NCI-H187 treated with DMSO at 0.1 percent for 48 hours (cell line): ENCODE results near the gene CALY.

Source experiments
- DNase-seq: peaks from one replicate; lab custom pipeline; 2025; lab: John Stamatoyannopoulos, UW

CALY gene

DNA sequence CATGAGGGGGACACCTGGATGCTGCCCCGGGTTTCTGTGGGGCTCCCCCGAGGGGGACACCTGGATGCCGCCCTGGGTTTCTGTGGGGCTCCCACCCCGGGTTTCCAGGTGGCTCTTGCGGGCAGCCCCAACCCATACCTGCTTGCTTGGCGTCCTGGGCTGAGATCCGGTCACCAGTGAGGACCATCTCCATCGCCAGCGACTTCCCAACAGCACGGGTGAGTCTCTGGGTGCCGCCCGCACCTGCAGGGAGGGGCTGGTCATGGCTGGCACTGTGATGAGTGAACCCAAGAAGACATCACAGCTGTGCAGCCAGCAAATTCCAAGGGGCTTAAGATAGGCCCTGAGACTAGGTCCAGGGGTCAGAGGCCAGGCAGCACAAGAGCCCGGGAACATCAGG, 30.1 kb upstream of the CALY start:
- DNase-seq = no peak

- DNase-seq = no peak
These were observed 29.4 kb upstream of the CALY start for GRCh38 chr10:133366130-133366478.

DNA sequence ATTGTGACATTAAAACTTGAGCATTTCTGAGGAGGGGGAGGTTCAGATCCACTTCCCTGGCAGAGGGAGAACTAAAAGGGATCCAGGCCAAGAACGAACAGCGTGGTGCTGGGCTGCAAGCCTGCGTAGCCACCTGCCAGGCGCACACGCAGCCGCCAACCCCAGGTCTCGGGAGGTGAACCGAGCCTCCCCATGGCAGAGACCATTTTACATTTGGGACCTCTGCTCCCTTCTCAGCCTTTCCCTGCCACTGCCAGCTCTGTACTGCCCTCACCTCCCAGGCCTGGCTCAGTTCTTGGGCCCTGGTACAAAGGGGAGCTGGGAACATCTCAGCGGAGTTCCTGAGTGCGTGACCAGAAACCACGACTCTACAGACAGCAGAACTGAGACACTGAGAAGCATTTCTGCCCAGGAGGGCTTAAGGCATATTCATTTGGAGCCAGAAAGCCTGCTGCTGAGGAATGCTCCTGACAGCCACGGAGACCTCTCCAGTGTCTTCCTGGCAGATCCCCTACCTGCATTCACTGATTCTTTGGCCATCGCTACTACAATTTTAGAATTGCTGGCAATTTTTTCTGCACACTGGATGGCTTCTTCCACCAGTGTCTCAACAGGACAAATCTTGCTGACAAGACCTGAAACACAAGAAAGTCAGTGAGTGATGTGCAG, 28.9 kb upstream of the CALY start:
- DNase-seq = no peak

DNA sequence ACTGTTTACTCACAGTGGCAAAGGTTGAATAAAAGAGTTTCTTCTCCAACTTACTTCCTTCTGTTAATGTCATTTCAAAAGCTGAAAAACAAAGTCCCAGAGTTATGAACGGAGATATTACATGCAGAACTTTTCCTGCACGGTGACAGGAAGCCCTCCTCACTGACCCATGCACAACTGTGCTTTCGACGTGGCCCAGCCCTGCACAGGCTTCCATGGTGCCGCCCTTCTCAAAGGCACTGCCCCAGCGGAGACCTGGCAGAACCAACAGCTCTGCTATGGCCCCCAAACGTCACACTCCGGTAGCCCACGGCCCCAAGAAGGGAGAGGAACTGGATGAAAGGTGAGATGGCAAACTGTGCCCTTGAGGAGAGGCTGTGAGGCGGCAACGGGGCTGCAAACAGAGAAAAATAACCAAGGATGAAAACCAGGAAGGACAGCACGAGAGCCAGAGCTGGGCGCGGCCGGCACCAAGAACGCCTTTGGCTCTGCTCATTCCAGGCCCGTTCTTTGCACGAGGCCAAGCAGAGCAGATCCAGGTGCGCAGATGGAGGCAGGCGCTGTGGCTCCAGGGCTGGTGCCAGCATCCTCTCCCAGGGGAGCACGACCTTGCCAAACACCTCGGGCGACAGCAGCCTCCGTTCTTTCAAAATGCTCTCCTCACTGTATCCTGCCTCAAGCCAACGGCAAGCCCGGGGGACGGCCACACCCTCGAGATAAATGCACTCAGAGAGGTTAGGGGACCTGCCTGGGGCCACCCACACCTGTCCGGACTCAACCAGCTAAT, 28.1 kb upstream of the CALY start:
- DNase-seq = no peak

GRCh38 chr10:133362846-133363245, 26.1 kb upstream of the CALY start:
- DNase-seq = no peak

GRCh38 chr10:133361773-133362441, 25.2 kb upstream of the CALY start:
- DNase-seq = no peak

DNA sequence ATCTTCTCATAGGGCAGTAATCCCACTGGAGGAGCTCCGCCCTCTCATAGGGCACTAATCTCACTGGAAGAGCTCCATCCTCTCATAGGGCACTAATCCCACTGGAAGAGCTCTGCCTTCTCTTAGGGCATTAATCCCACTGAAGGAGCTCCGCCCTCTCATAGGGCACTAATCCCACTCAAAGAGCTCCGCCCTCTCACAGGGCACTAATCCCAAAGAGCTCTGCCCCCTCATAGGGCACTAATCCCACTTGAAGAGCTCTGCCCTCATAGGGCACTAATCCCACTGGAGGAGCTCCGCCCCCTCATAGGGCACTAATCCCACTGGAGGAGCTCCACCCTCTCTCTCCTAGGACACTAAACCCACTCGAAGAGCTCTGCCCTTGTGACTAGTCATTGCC, 24.5 kb upstream of the CALY start:
- DNase-seq = no peak

DNA sequence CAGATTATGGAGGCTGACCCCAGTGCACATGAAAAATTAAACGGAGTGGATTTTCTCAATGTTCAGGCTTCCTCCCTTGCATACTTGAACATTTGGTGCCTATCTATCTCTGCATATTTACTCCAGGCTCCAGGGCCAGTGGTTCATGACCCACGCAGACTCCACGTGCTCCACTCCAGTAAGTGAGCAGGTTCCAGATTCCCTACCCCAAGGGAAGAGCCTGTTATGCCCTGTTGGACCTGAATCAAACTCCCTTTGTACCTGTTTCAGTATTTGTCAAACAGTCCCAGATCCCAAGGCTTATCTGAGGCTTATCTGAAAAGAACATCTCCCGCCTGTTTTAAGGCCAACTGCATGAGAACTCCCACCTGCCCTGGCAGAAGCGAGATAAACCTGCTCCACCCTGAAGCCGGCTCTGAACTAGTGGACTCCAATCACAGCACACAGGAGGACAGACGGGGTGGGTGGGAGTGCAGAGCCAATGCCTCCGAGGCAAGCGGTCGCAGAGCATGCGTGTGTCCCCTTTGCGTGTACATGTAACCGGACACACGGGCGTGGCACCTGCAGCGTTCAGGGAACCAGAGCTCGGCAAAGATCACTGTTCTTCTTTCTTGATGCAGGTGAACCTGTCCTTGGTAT, 23.4 kb upstream of the CALY start:
- no peak for DNase-seq

GRCh38 chr10:133359554-133359971, 22.9 kb upstream of the CALY start:
- no peak for DNase-seq

DNA sequence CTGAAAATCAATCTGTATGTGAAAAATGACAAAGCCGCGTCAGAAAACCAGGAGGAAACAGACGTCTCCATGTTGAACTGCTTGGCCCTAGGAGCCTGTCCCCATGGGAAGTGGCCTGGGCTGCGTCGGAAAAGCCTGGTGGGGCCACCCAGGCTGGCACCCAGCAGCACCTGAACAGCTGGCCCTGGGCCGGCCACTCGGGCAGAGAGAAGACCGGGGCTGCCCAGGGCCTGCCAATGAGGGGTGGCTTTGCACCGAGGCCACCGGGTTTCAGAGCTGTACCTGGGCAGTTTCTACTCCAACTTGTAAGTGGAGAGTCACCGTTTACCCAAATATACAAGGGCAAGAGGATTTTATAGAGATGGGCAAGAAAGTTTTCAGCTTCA, 22.2 kb upstream of the CALY start:
- no peak for DNase-seq

- no peak for DNase-seq
These were observed 21.6 kb upstream of the CALY start for GRCh38 chr10:133358162-133358924.

GRCh38 chr10:133357285-133358161, 20.8 kb upstream of the CALY start, which contains the start of gene FUOM:
TSS of gene FUOM (minus strand) at chr10:133358019. CDS start at chr10:133358007, 12 bp downstream.
- no peak for DNase-seq

- no peak for DNase-seq
These were observed 20.0 kb upstream of the CALY start for GRCh38 chr10:133356549-133357284.

- DNase-seq = no peak
These were observed 19.3 kb upstream of the CALY start for GRCh38 chr10:133355991-133356390.

DNA sequence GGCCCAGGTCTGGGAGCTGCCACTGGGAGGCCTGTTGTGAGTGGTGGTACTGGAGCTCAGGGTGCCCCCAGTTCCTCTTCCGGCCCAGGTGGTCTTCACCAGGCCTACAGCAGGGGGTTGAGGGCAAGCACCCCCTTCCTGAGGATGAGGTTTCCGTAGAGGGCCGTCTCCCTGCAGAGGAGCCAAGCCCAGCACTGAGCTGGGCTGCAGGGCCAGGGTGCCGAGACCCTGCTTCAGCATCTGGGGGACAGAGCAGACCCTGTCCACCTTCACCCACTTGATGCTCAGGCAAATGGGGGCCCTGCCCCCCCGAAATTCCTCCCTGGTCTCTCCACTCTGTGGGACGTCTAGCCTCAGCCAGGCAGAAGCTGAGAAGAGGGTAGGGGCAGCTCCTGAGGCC, 18.6 kb upstream of the CALY start:
- no peak for DNase-seq

DNA sequence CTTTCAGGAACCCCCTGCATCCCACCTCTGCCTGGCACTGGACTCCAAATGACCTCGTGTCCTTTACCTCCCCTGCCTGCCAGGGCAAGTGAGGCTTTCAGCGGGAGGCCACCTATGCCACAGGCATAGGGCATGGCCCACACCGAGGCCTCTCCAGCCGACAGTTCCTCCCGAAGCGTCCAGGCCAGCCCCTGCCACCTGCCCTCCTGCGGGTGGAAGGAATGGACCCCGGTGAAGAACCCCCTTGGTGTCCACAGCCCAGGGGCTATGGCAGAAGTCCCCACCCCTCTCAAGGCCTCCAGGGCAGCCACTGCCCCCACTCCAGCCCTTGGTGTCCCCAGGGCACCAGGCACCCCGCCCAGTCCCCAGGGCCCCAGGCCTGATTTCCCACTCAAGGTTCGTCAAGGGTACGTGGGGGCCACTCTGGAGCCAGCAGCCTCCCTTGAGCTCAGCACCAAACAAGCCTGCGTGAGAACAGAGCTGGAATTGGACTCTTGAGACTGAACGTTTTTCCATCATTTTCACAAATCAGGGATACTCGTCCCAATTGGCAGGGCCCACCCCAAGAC, 18.1 kb upstream of the CALY start:
- no peak for DNase-seq

GRCh38 chr10:133353988-133354605, 17.4 kb upstream of the CALY start:
- DNase-seq = no peak

DNA sequence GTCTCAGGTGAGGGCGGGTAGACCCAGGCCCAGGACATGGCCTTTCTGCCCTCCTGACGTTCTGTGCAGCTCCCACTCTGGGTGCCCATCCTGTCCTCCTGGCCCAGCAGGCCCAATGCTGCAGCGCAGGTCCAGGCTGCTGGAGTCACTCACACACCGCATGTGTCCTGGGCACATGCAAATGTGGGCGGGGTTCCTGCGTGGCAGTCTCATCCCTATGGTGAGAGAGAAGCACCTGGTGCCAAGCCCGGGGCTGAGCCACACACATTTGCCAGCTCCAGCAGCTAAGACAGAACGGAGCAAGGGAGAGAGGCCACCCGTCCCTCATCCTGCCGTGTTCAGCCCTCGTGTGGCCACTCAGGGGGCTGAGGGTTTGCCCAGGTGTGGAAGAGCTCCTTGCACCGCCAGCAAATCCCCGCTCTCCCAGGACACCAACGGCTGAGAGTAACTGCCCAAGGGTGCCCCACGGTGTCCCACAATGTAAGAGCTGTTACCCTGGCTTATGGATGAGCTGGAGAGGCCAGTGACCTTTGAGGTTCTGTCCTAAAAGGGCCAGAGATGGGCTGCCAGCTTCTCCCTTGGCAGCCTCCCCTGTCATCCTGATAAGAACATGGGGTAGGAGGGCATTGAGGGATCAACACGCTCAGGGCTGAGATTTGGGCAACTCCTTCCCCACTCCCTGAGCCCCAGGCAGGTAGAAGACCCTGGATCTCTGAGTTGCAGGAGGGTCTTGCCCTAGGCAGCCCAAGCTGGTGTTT, 16.7 kb upstream of the CALY start:
- DNase-seq = no peak
